Measurements from ENCODE around the gene RPP25L. TPM values are rescaled to one million over a fixed set of nuclear protein-coding genes. Genes with fewer than 3 reads are reported as not detected.

RPP25L gene
- total and polyA plus RNA-seq, 3 experiments from 2014 or later: 34.5 to 39.0 (median 35.9) TPM

Other genes with a start within 250 kb of the RPP25L start
- 1 to 10 TPM; 2.3 to 2.4 TPM for gene MYORG, start 235.2 kb downstream of the RPP25L start, total RNA-seq
- gene MYORG, start 235.2 kb downstream of the RPP25L start, polyA plus RNA-seq: 0.67 TPM
- gene FAM219A, start 153.5 kb downstream of the RPP25L start, total RNA-seq: 10 to 100 TPM in 1 of 2 experiments, 1 to 10 TPM in 1; 9.4 to 10.5 TPM
- 1.7 TPM for gene FAM219A, start 153.5 kb downstream of the RPP25L start, polyA plus RNA-seq
- not detected for gene DNAI1, start 153.3 kb downstream of the RPP25L start, total RNA-seq
- not detected for gene DNAI1, start 153.3 kb downstream of the RPP25L start, polyA plus RNA-seq
- under 1 TPM; 0.35 to 0.39 TPM for gene ENHO, start 89.1 kb downstream of the RPP25L start, total RNA-seq
- gene ENHO, start 89.1 kb downstream of the RPP25L start, polyA plus RNA-seq: not detected
- not detected for gene CNTFR, start 22.4 kb downstream of the RPP25L start, total RNA-seq
- not detected for gene CNTFR, start 22.4 kb downstream of the RPP25L start, polyA plus RNA-seq
- gene DCTN3, start 8.4 kb upstream of the RPP25L start, total RNA-seq: 10 to 100 TPM; 83.3 to 83.4 TPM
- gene DCTN3, start 8.4 kb upstream of the RPP25L start, polyA plus RNA-seq: 128 TPM
- gene ARID3C, start 17.0 kb upstream of the RPP25L start, total RNA-seq: under 1 TPM; 0.22 to 0.44 TPM
- gene ARID3C, start 17.0 kb upstream of the RPP25L start, polyA plus RNA-seq: not detected
- gene SIGMAR1, start 25.7 kb upstream of the RPP25L start, total RNA-seq: 100 to 1,000 TPM; 138 to 141 TPM
- 95.4 TPM for gene SIGMAR1, start 25.7 kb upstream of the RPP25L start, polyA plus RNA-seq
- 10 to 100 TPM; 41.7 to 43.0 TPM for gene GALT, start 34.6 kb upstream of the RPP25L start, total RNA-seq
- gene GALT, start 34.6 kb upstream of the RPP25L start, polyA plus RNA-seq: 42.8 TPM
- gene IL11RA, start 40.1 kb upstream of the RPP25L start, total RNA-seq: 10 to 100 TPM; 15.6 to 16.5 TPM
- gene IL11RA, start 40.1 kb upstream of the RPP25L start, polyA plus RNA-seq: 5.3 TPM
- under 1 TPM; 0.35 to 0.39 TPM for gene CCL27, start 50.6 kb upstream of the RPP25L start, total RNA-seq
- not detected for gene CCL27, start 50.6 kb upstream of the RPP25L start, polyA plus RNA-seq
- gene CCL19, start 79.2 kb upstream of the RPP25L start, total RNA-seq: not detected
- not detected for gene CCL19, start 79.2 kb upstream of the RPP25L start, polyA plus RNA-seq
- not detected for gene CCL21, start 98.0 kb upstream of the RPP25L start, total RNA-seq
- not detected for gene CCL21, start 98.0 kb upstream of the RPP25L start, polyA plus RNA-seq

Data from CD8-positive, alpha-beta memory T cell (primary cell).